HG03457 (cell line): ENCODE data around the gene TRIM63.
A peak's percentile ranks its signal among the peaks of the same experiment; 100 is the strongest.

ENCODE experiments used
- ATAC-seq: cut with Tn5 transposase; IDR thresholded peaks from one replicate; pipeline ENCODE4 v1.9.1; 2021; ENCODE audit warnings: moderate number of reproducible peaks; ENCODE audit not compliant: unreplicated experiment

The TRIM63 gene

GRCh38 chr1:26035203-26035958, 32.0 kb downstream of the TRIM63 start:
- peak; percentile 46 for ATAC-seq

DNA sequence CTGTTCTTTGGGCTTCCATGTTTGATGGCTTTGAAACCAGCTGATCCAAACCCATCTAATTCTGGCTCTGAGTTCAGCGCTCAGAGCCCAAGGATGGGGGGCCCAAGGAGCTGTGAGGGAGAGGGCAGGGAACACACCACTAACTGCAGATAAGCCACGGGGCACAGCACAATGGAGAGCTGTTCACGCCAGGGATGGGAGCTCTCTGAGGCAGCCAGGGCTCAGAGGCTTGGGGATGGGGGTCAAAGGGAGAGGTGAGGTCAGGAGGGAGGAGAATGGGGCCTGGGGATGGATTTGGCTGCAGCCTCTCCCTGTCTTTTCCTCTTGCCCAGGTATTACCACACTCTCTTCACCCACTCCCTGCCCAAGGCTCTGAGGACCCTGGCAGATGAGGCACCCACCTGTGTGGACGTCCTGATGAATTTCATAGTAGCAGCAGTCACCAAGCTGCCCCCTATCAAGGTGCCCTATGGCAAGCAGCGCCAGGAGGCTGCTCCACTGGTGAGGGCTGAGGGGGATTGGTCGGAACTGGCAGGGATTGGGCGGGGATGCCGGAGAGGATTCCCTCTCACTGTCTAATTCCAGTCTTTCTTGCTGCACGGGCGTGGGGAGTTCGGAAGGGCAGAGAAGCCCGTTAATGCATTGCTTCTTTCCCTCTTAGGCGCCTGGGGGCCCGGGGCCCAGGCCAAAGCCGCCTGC, 32.8 kb downstream of the TRIM63 start:
- ATAC-seq, result no peak

- ATAC-seq, result no peak
Measured at GRCh38 chr1:26032656-26033357, 34.6 kb downstream of the TRIM63 start.

- ATAC-seq, result no peak
Measured at GRCh38 chr1:26031611-26032220, 35.7 kb downstream of the TRIM63 start.

DNA sequence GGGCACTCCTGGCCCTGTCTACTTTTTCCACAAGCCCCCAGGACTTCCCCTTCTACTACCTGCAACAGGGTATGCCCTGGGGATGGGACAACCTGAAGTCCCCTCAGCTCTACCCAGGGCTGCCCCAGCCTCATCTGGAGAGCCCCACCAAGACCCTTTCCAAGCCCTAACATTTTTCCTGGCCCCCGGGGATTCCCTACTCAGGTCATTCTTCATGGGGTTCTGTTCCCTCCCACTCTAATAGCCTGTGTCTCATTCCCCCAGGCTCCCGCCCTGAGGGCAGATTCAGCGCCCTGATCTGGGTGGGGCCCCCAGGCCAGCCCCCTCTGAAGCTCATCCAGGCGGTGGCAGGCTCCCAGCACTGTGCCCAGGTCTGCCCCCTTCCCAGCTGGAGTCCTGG, 36.2 kb downstream of the TRIM63 start:
- ATAC-seq, result no peak

DNA sequence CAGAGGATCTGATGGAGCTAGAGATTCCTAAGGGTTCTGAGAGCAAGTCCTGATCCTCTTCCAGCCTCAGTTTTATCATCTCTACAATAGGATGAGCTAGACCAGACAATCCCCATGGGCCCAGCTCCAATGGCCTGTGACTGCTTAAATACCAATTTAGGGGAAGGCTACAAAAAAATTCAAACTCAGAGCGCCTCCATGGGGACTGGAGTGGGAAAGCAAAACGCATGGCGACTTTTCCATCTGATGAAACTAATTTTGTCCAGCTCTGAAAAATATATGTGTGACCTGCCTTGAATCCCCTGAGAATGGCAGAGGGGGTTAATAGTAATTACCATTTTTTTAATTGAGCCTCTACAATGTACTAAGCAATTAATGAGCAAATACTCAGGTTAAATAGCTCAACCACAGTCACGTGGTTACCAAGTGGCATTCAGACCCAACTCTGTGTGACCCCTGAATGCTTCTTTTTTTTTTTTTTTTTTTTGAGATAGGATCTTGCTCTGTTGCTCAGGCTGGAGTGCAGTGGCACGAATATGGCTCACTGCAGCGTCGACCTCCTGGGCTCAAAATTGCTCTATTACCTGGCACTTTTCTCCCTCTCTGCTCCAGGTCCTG, 37.5 kb downstream of the TRIM63 start:
- no peak for ATAC-seq

DNA sequence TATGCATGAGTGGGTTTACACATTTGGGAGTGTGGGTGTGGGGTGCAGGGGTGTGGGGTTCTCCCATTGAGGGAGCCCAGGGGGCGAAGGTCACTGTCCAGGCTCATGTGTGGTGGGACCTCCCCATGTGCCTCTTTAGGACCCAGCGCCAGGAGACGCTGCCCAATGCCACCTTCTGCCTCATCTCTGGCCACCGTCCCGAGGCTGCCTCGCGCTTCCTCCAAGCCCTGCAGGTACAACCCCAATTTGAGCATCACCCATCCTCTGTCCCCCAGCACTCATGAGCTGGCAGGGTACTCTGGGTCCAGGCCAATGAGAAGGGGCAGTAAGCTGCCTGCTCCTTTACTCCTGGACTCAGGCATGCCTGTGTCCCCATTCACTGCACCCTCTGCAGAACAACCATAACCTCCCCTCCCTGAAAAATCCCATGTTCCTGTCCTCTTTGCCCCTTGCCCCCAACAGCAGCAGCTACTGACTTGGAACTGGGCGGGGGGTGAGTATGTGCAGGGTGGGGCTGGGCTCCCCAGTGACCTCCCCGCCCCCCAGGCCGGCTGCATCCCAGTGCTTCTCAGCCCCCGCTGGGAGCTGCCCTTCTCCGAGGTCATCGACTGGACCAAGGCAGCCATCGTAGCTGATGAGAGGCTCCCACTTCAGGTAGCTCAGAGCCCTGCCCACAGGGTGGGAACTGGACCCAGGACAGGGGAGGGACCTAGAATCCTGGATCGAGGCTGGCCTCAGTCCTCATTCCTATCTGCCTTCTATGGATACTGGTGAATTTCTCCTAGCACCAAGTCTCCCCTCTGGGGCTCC, 38.2 kb downstream of the TRIM63 start:
- ATAC-seq, result no peak

DNA sequence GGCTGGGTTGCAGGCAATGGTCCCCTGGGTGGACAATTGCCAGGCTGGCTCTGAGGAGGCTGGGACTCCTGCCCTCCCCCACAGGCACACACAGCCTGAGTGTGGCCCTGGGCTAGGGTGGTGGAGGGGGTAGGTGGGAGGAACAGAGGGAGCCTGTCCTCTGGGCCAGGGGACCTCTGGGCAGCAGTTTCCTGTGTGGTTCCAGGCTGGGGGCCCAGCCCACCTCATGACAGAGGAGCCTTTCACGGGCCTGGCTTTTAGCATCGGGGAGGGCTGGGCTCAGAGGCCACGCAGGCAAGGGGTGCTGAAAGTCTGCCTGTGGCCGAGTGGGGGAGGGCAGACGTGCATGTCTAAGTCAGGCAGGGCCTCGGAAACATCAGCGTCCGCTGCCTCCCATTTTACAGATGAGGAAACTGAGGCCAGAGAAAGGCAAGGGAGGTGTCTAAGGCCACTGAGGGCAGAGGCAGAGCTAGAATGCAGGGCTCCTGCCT, 38.9 kb downstream of the TRIM63 start:
- no peak for ATAC-seq

- ATAC-seq, result no peak
Measured at GRCh38 chr1:26027716-26028489, 39.5 kb downstream of the TRIM63 start.

DNA sequence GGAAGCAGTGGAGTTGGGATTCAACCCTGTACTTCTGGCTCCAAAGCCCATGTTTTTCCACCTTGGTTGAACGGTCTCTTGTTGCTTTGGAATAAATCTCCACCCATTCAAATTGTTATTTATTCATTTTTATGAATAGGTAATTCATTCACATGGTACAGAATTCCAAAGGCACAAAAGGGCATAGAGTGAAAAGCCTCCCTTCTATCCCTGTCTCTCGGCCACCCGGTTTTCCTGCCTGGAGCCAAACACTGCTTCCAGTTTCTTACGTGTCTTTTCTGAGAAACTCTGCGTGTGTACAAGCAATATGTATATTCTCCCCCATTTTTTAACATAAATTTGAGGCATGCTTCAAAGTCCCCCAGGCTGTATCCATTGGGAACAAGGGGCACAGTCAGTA, 41.9 kb downstream of the TRIM63 start:
- ATAC-seq, result no peak

- no peak for ATAC-seq
Measured at GRCh38 chr1:26025060-26025459, 42.4 kb downstream of the TRIM63 start.

DNA sequence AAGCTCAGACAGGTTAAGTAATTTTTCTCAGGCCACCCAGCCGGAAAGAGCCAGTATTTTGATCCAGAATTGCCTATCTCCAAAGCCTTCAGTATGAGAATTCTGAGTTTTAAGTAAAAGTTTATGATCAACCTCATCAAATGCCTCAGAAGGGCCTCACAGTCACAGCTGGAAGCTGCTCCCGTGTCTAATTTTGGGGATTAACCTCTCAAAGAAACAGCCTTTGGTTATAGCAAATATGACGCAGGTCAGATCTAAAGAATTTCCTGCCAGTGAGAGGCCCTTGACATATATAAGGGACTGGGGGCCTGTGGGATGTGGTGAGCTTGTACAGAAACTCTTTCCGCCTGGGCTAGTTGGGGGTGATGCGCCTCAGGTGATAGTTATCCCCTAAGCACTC, 43.6 kb downstream of the TRIM63 start:
- no peak for ATAC-seq

GRCh38 chr1:26023009-26023408, 44.4 kb downstream of the TRIM63 start:
- ATAC-seq, result no peak

- no peak for ATAC-seq
Measured at GRCh38 chr1:26022404-26022779, 45.0 kb downstream of the TRIM63 start.

DNA sequence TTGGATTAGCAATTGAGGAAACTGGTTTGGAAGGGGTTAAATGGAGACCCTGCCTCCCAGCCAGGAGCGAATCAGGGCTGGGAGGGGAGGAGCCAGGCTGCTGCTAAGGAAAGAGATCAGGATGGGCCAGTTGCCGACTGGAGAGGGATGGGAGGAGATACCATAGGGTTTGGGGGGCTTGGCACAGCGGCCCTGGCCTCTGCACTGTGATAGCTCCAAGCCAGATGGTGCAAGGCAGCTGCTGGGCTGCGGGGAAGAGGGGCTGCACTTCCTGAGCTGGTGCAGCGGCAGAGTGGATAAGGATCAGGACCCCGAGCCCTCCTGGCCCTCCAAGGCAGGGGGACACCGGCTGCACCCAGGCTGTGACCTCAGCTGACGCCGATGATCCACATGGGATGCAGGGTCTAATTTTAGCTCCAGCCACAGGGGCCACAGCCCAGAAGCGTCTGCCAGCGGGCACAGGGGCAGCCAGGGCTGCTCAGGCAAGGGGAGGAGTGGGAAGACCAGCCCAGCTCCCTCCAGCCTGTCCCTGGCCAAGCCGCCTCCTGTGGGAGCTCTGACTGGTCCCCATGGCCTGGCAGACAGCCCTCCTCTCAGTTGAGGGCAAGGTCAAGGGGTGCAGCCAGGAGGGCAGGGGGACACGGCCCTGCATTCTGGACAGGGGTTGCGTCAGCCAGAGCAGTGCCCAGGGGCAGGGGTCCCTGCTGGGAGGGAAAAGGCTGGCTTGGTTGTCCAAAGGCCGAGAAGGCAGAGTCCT, 45.6 kb downstream of the TRIM63 start, which contains the start of gene EXTL1:
Gene EXTL1 (plus strand): TSS at position 129 of the 757 bp plus-strand sequence. CDS start 872 bp downstream, outside the sequence.
- no peak for ATAC-seq

GRCh38 chr1:26020941-26021646, 46.3 kb downstream of the TRIM63 start:
- ATAC-seq, result no peak

- ATAC-seq, result no peak
Measured at GRCh38 chr1:26020330-26020768, 47.1 kb downstream of the TRIM63 start.
